GM19328 (cell line): ENCODE data around the gene TBX5.

ENCODE experiments used
- ATAC-seq: cut with Tn5 transposase; IDR thresholded peaks from one replicate; pipeline ENCODE4 v1.9.1; 2021; ENCODE audit warnings: mild to moderate bottlenecking, moderate library complexity; ENCODE audit not compliant: unreplicated experiment

Gene TBX5

DNA sequence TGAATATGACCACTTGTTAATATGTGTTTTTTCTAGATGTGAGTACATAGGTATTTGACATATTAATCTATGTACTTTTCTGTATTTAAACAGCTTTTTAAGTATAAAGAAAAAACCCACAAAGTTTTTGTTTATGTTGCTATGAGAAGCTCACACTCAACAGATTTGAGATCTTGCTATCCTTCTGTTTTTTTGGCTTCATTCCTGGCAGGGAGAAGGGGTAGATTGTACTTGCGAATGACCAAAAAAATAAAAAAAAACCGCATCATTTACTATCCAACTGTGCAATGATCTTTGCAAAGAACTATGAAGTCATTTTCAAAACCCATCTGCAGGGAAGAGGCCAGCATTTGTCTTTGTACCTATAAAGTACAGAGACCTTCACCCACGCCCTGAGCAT is 28.4 kb upstream of the TBX5 start:
- ATAC-seq, result no peak

DNA sequence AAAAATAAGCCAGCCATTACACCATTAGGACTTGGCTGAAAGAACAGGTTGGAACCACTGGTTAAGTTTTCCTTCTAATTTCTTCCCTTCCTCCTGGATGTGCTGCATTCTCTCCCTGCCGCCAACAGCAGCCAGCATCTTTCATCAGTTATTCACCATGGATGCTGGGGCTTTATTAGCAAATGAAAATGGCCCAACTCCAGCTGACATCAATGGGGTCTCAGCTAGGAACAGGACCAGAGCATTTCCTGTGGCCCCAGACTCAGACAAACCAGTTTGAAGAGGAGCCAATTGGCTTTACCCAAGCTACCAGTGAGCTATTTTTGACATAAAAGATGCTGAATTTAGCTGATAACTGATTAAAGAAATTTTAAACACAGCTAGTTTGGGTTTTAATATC is 26.0 kb upstream of the TBX5 start:
- no peak for ATAC-seq

DNA sequence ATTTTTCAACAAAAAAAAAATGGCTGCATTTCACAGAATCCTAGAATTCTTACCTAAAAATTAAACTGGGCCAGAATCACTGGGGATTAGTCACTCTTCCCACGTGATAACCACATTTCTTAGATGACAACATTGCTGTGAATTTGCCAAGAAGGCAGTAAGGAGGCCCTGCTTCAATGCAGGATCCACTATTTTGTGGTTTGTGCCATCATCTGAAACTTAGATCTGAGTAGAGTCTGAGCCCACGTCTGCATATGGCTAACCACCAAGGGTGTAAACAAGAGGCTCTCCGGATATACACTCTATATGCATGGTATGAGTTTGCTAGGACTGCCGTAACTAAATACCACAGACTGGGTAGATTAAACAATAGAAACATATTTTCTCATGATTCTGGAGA is 24.4 kb upstream of the TBX5 start:
- ATAC-seq, result no peak

DNA sequence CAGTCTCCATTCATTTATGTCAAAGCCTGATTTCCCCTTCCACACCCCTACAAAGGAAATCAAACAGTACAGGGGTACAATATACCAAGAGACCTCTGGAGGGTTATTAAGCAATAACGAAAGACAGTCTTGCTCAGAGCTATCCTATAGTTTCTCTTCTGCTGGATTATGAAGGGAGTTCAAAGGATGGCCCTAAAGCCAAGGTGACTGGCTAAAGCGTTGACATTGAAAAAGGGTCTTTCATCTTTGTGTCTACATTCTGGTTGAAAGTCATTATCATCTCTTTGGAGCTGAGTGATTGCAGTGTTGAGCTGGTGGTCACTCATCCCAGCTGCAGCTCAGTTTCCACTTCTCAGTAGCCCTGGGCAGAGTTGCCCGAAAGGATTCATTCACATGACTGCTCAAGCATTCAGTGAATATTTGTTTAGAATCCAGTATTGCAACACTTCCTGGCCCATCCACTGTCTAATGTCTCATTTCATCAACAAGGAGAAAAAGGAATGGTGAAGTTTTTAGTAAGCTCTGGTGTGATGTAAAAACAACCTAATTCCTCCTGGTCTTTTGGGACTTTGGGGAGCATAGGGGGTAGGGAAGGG is 19.2 kb upstream of the TBX5 start:
- no peak for ATAC-seq

DNA sequence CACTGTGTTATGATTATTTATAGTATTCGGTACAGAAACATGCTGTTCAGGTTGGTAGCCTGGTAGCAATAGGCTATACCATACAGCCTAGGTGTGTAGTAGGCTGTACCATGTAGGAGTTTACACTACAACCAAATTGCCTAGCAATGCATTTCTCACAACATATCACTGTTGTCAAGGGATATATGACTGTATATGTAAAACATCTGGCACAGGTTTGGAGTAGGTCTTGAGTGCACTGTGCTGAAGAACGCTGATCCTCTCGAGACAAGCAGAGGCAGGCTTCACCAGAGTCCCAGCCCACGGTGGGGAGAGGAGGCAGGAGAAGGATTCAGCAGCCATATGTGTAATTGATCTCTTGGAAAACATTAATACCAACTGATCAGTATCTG is 15.0 kb upstream of the TBX5 start:
- no peak for ATAC-seq

DNA sequence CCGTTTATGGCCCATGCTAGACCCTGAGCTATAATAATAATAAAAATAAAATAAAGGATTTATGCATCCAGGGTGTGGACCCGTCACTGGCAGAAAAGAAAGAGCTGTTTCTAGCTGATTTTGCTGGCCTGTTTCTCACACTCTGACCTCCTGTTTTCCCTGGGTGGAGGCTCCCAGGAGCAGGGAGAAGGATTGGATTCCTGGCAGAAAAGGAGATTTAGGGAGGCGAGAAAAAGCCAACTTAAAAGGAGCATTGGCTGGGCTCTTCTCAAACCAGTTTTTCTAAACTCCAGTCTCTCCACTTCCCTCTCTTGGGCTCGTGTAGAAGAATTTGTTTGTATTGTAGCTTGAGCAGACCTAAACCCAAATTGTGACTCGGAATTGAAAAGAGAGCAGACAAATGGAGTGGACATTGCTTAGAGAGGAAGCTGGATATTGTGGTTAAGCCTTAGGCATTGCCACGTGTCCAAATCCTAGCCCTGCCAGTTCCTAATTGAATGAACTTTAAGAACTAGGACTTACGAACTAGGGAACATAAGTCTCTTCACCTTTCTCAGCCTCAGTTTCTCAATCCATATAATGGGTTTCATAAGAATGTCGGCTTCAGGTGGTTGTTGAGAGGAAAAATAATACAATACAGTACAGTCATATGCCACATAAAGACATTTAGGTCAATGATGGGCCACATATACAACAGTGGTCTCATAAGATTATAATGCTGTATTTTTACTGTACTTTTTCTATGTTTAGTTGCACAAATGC is 14.4 kb upstream of the TBX5 start:
- ATAC-seq, result no peak

DNA sequence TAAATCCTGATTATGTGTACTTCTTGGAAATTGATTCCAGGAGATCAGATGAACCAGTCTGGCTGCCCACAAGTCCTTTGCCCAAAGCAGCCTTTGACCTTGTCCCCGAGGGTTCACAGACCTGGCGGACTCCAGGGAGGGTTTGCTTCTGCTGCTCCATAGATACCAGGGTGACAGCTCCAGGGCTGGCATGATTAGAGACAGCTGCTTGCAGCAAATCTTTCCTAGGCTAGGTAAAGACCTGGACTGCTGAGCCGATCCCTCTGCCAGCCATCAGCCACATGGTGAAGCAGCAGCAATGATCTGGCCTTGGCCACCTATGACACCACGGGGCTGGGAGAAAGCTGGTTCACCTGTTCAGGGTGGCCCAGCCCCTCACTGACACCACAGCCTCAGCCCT is 10.1 kb upstream of the TBX5 start:
- no peak for ATAC-seq

DNA sequence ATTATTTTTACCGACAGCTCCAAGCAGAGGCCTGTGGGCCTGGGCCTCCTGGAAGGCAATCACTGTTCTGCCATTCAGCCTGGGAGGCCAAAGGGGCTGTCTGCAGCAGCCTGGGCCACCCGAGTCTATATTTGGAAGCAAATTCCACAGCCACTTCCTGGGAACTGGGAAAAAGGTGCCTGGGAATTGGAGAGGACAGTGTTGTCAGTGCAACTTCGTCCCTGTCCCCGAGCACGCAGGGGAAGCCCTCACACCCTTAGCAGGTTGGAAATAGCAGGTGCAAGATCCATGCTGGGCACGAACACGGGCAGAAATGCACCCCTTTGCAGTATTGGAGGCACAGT is 9.6 kb upstream of the TBX5 start:
- ATAC-seq, result no peak

DNA sequence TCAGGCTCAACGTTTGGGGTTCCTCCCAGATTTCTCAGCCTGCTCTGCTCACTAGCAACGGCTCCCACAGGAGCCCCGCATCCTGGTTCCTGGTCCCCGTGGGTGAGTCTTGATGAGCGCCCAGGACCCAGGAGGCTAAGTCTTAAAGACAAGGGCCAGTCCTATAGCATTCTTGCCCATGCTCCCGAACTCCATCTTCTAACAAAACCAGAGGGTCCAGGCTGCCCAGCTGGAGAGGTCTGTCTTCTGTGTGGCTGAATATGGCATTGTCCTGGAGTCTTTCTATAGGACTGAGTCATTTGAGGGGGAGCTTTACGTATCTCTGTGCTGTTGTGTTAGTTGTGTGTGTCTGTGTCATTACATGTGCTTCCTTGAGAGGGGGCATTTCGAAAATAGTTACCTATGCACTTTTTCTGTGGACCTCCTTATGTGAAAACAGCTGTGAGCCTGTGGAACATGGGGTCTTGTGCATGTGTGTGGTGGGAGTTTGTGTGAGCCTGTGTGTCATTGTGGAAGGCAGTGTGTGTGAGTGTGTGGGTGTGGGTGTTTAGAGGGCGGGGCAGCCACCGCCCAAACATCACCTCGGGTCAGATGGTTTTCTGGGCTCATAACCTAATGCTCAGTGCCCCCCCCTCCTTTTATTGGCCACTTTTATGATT is 9.1 kb upstream of the TBX5 start:
- ATAC-seq, result no peak

DNA sequence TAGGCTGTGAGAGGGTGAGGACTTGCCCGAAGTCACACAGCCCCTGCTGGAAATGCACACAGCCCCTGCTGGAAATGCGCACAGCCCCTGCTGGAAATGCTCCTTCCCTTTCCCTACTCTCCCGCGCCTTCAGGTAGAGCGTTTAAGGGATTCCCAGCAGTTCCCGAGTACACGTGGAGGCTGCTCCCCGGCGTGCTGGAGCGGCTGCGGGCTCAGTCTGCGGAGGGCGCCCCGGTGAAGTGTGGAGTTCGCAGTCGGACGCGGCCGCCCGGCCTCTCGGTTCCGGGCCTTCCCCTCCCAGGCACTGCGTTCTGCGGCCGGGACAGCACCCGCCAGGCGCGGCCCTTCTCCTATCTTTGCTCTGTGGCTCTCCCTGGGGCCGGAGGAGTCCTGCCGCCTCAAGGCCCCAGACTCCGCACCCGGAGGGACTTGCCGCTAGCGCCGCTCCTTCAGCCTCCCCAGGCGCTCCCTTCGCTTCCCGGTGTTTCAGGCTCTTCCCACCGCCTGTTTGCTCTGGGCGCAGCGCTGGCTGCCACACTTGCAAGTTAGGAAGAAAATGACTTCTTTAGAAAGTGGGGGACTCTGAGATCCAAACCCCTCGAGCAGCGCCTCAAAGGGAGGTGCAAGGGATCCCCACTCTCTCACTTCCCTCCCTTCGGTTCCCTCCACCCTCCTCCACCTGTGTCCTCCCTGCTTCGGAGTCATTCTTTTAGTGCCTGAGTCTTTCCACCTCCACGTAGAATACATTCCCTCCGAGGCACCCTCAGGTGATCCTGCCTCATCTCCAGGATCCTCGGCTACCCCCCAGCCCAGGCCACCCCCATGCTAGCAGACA is 8.3 kb upstream of the TBX5 start:
- no peak for ATAC-seq

DNA sequence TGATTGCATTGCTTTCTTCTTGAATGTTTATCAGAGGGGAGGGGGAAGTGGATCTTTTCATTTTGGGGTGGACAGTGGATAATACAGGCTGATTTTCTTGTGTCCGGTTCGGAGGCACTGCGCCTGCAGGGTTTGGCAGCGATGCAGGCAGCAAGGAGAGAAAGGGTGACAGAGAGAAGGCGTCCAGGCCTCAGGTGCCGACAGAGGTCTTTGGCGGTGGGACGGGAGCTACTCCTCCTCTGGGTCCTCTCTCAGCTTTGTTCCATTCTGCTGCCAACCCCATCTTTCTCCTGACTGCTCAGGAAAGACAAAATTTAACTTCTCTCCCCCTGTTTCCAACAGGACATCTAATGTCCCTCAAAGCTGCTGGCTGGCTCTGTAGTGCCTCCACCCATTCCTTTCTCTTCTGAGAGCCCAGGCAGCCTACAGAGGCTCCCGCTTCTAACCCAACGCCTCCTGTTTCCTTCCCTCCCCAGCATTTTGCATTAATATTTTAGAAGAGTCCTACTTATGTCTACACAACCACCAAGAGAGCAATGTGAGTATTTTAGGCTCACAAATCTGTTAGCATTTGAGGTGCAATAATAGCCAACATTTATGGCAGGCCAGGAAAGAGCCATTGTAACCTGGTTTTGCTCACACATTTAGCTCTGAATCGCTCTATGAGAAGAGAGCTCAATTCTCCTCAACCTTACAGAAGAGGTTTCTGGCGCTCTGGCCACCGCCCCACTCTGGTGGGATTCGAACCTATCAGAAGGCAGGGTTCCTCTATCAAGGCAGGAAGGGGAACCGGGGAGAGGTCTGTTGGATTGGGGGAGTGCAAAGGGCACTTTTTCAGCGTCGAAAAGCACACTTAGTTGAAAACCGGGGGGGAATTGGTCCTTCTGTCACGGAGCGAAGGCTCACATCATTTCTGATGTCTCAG is 7.1 kb upstream of the TBX5 start:
- ATAC-seq, result no peak

DNA sequence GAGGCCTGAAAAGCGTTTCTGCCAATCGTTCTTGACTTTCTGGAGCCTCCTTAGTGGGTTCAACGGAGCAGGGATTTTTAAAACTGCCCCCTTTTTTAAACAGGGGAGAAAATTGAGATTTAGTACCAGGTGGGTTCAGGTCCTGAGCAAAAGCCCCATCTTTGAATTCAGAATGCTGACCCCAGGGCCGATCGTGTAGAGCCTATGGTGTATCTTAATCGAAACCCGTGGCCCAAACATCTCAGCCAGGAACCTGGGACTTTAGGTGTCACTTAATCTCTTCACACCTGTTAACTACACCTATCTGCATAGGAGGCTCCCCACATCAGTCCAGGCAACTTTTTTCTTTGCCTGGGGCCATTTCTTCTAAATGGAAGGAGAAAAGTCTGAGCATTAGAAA is 6.4 kb upstream of the TBX5 start:
- no peak for ATAC-seq

DNA sequence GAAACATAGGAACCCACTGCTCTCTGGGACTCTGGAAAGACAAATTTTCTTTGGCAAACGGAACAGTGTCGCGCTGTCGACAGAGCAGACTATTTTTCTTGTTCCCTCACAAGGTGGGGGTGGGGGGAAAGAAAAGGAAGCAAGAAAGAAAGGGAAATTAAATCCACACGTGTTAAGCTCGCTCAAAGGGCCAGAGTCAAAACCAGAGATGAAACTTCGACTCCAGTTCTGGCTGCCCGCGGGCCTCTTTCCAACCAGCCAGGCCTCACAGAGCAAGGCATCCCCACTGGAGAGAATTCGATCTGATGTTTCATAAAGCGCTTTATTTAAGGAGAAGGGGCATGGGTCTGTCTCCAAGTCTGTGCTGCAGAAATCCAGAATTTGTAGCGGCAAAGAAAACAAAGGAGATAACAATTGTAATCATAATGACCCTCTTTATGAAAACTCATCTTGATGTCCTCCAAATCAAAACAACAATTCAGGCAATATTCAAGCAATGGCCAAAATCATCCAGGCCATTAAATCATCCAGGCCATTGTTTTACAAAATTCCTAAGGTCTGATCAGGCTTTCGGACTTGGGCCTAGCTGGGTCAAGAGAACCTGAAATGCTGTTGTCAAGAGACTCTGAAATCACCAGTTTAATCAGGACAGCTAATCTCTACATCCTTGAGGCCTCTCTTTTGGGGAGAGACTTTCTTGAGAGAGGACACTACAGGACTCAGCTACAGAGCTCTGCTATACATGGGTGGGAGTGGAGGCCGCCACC is 5.3 kb upstream of the TBX5 start:
- ATAC-seq, result no peak

DNA sequence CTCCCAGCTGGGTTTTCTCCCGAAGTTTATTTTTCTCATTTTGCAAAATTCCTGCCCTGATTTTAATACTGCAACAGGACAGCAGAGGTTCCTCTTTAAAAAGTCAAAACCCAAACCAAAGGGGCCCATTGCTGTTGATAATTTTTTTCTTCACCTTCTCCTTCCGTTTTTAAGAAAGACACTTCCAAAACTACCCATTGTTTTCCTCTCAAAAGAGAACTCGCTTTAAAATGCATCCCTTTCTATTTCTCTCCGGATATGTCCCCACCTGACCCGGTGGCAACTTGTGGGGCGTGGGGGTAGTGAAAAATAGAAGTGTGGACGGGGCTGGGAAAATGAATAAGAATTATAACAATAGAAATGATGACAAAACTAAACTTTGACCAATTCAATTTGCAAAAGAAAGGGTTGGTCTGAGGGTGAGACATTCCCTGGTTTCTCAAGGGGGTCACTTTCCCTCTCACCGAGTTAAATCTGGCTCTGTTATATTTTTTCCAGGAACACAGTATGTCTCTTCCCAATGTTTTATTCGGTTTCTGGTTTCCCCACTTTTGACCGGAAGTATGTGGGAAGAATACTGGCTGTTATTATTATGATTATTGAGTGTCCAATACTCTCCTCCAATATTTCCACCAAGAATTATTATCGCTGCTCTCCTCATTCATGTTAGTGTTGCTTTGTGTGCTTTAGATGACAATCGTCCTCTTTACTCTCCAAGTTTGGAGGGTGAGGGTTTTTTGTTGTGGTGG is 4.1 kb upstream of the TBX5 start:
- ATAC-seq, result no peak

DNA sequence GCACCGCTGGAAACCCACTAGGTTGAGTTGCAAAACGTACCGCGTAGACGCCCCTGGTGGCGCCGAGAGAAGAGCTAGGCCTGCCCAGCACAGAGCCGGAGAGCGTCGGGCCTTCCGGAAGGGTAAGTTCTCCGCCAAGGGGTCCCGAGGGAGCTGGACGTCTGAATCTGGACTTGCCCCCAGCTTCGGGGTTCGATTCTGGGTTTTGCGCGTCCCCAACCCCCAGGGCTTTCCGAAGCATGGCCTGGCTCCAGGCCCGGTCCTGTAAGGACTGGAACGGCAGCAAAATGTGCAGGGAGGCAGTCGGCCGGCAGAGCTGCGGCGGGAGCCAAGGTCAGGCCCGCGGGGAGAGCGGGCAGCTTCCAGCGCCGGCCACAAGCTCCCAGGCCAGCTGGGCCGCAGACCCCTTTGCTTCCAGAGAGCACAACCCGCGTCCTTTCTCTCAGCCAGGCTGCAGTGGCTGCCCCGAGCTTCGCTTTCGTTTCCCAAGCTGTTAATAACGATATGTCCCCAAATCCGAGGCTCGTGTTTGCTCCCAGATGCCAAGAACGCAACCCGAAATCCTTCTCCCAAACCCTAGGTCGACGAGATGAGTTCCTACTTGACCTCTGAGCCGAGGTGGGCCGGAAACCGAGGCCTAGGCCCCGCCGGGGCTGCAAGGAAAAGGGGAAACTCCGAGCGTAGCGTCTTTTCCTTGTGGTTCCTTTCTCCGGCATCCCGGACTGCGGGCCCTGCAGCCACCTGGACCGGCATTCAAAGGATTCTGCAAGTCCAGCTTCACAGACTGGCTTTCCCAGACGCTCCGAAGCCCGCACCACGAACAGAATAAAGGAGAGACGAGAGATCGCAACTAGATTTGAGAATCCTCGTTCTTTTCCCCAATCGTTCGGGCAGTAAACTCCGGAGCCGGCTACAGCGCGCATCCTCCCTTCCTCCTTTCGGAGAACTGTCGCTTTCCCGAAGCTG is 3.2 kb upstream of the TBX5 start:
- no peak for ATAC-seq

DNA sequence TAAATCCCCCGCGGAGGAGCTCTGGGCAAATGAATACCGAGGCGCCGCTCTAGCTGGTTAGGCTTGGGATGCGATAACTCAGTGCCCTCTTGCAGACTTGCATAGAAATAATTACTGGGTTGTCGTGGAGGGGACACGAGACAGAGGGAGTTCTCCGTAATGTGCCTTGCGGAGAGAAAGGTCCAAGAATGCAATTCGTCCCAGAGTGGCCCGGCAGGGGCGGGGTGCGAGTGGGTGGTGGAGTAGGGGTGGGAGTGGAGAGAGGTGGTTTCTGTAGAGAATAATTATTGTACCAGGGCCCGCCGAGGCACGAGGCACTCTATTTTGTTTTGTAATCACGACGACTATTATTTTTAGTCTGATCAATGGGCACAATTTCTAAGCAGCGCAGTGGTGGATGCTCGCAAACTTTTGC is 2.5 kb upstream of the TBX5 start:
- no peak for ATAC-seq

DNA sequence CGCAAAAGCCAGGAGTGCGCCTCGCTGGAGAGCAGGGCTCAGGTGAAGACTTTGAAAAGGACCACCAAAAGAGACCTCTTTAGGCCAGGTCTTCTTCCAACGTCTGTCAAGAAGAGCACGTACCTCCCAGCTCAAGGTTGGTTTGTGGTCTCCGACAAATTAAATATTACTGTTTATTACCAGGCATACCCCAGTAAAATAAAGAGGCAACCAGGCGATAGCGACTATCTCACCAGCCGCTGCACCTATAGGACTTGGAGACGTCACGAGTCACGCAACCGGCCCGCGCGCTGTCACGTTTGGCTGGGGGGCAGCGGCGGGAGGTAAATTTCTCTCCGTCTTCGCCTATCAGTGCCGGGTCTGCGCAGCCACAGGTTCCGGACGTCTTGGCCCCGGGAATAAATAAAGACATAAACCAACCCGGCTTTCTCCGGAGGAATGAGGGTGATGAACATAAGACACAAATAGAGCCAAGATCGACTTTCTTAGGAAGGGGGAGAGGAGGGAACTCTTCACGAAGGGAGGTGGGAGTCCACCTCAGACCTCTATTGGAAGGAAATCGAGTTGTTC is 2.0 kb upstream of the TBX5 start:
- ATAC-seq, result no peak
